HEK293 (cell line): Measurements from ENCODE around the gene CHL1.

Source experiments
- ATF2 ChIP-seq: fragments of 450-650 bp; formaldehyde crosslinking; IDR thresholded peaks from 2 replicates; pipeline ENCODE4 v1.5.1; 2016; ENCODE audit warnings: missing biosample characterization, missing genetic modification characterization, low read depth
- ZBTB20 ChIP-seq: fragments of 450-650 bp; formaldehyde crosslinking; IDR thresholded peaks from 2 replicates; pipeline ENCODE4 v1.5.1; 2016; ENCODE audit warnings: missing biosample characterization, missing genetic modification characterization
- ZFP41 ChIP-seq: fragments of 450-650 bp; formaldehyde crosslinking; IDR thresholded peaks from 2 replicates; pipeline ENCODE4 v1.5.1; 2016; ENCODE audit warnings: missing biosample characterization, missing genetic modification characterization, borderline replicate concordance
- ZNF10 ChIP-seq: fragments of 450-650 bp; formaldehyde crosslinking; IDR thresholded peaks from 2 replicates; pipeline ENCODE4 v1.5.1; 2017; ENCODE audit warnings: missing biosample characterization, missing genetic modification characterization
- ZNF274 ChIP-seq, 2 experiments: fragments of 200-500 bp in 1 of 2; fragments of 450-650 bp in 1 of 2; sonication (Bioruptor generic) in 1 of 2; formaldehyde crosslinking in 1 of 2; IDR thresholded peaks; 2 replicates each; pipeline versions ENCODE4 v1.5.1 to v1.6.1; 2014 to 2016; ENCODE audit warnings: borderline replicate concordance in 1 of 2, inconsistent platforms in 1 of 2, low read length in 1 of 2, missing biosample characterization in 1 of 2, missing genetic modification characterization in 1 of 2
- ZNF350 ChIP-seq: fragments of 450-650 bp; formaldehyde crosslinking; IDR thresholded peaks from 2 replicates; pipeline ENCODE4 v1.5.0; 2017; ENCODE audit warnings: missing biosample characterization, mild to moderate bottlenecking, missing genetic modification characterization
- ZNF366 ChIP-seq: fragments of 450-650 bp; formaldehyde crosslinking; conservative IDR thresholded peaks from 2 replicates; pipeline ENCODE4 v1.5.1; 2016; ENCODE audit warnings: missing biosample characterization, missing genetic modification characterization
- ZNF585B ChIP-seq: fragments of 450-650 bp; formaldehyde crosslinking; IDR thresholded peaks from 2 replicates; pipeline ENCODE4 v1.5.1; 2016; ENCODE audit warnings: missing biosample characterization, missing genetic modification characterization
- ZNF704 ChIP-seq: fragments of 450-650 bp; formaldehyde crosslinking; IDR thresholded peaks from 2 replicates; pipeline ENCODE4 v1.5.1; 2016; ENCODE audit warnings: missing biosample characterization, missing genetic modification characterization
- ZSCAN23 ChIP-seq: fragments of 450-650 bp; formaldehyde crosslinking; IDR thresholded peaks from 2 replicates; pipeline ENCODE4 v1.5.1; 2016; ENCODE audit warnings: missing biosample characterization, missing genetic modification characterization
- TF ChIP-seq, protein P1 (sequence below): fragments of 450-650 bp; formaldehyde crosslinking; IDR thresholded peaks from 2 replicates; pipeline ENCODE4 v1.5.1; 2016; ENCODE audit warnings: missing biosample characterization, missing genetic modification characterization
- TF ChIP-seq, protein P2 (sequence below): fragments of 450-650 bp; formaldehyde crosslinking; IDR thresholded peaks from 2 replicates; pipeline ENCODE4 v1.5.1; 2016; ENCODE audit warnings: missing biosample characterization, missing genetic modification characterization

GRCh38 chr3:418239-418929, 221.8 kb downstream of the CHL1 start:
- no peak for TF ChIP-seq ATF2
- no peak for TF ChIP-seq ZBTB20 (tag by site-specific recombination)
- TF ChIP-seq, protein P1, sequence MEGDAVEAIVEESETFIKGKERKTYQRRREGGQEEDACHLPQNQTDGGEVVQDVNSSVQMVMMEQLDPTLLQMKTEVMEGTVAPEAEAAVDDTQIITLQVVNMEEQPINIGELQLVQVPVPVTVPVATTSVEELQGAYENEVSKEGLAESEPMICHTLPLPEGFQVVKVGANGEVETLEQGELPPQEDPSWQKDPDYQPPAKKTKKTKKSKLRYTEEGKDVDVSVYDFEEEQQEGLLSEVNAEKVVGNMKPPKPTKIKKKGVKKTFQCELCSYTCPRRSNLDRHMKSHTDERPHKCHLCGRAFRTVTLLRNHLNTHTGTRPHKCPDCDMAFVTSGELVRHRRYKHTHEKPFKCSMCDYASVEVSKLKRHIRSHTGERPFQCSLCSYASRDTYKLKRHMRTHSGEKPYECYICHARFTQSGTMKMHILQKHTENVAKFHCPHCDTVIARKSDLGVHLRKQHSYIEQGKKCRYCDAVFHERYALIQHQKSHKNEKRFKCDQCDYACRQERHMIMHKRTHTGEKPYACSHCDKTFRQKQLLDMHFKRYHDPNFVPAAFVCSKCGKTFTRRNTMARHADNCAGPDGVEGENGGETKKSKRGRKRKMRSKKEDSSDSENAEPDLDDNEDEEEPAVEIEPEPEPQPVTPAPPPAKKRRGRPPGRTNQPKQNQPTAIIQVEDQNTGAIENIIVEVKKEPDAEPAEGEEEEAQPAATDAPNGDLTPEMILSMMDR (tag by site-specific recombination), result no peak
- TF ChIP-seq ZNF350 (tag by site-specific recombination), result no peak
- TF ChIP-seq ZNF274 (IDR thresholded peaks at IDR 0.05; ENCODE audit: low read length), result no peak
- no peak for TF ChIP-seq ZNF274 (tag by site-specific recombination; IDR thresholded peaks at IDR 0.05; ENCODE audit: borderline replicate concordance)
- no peak for TF ChIP-seq ZFP41
- TF ChIP-seq ZSCAN23, result no peak
- TF ChIP-seq, protein P2, sequence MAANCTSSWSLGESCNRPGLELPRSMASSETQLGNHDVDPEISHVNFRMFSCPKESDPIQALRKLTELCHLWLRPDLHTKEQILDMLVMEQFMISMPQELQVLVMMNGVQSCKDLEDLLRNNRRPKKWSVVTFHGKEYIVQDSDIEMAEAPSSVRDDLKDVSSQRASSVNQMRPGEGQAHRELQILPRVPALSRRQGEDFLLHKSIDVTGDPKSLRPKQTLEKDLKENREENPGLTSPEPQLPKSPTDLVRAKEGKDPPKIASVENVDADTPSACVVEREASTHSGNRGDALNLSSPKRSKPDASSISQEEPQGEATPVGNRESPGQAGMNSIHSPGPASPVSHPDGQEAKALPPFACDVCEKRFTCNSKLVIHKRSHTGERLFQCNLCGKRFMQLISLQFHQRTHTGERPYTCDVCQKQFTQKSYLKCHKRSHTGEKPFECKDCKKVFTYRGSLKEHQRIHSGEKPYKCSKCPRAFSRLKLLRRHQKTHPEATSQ (tag by site-specific recombination), result no peak
- no peak for TF ChIP-seq ZNF366 (tag by site-specific recombination)
- TF ChIP-seq ZNF704 (tag by site-specific recombination), result no peak
- TF ChIP-seq ZNF585B (tag by site-specific recombination), result no peak
- no peak for TF ChIP-seq ZNF10 (tag by site-specific recombination)
